ENCODE results near the gene HOXC6.

The HOXC6 gene

GRCh38 chr12:53990311-53991076 lies 37.7 kb upstream of the HOXC6 start:
- DNase-seq (ENCODE audit: low read depth in 2 of 2), result no peak

GRCh38 chr12:53991077-53991460 lies 37.2 kb upstream of the HOXC6 start:
- no peak for DNase-seq (ENCODE audit: low read depth in 2 of 2)

- no peak for DNase-seq (ENCODE audit: low read depth in 2 of 2)
These were observed 35.8 kb upstream of the HOXC6 start for GRCh38 chr12:53992377-53992889.

- no peak for DNase-seq (ENCODE audit: low read depth in 2 of 2)
These were observed 34.9 kb upstream of the HOXC6 start for GRCh38 chr12:53993162-53994008.

- DNase-seq (ENCODE audit: low read depth in 2 of 2), result no peak
These were observed 34.3 kb upstream of the HOXC6 start for GRCh38 chr12:53994009-53994263.

- no peak for DNase-seq (ENCODE audit: low read depth in 2 of 2)
These were observed 33.8 kb upstream of the HOXC6 start for GRCh38 chr12:53994264-53995001.

GRCh38 chr12:53995002-53995377 lies 33.2 kb upstream of the HOXC6 start:
- no peak for DNase-seq (ENCODE audit: low read depth in 2 of 2)

- DNase-seq (ENCODE audit: low read depth in 2 of 2), result no peak
These were observed 32.6 kb upstream of the HOXC6 start for GRCh38 chr12:53995378-53996239.

- DNase-seq (ENCODE audit: low read depth in 2 of 2), result no peak
These were observed 31.7 kb upstream of the HOXC6 start for GRCh38 chr12:53996240-53997203.

- no peak for DNase-seq (ENCODE audit: low read depth in 2 of 2)
These were observed 30.8 kb upstream of the HOXC6 start for GRCh38 chr12:53997204-53998109.

- no peak for DNase-seq (ENCODE audit: low read depth in 2 of 2)
These were observed 29.9 kb upstream of the HOXC6 start for GRCh38 chr12:53998110-53998899.

GRCh38 chr12:53998900-53999236 lies 29.4 kb upstream of the HOXC6 start:
- no peak for DNase-seq (ENCODE audit: low read depth in 2 of 2)

GRCh38 chr12:53999559-54000115 lies 28.6 kb upstream of the HOXC6 start:
- DNase-seq (ENCODE audit: low read depth in 2 of 2), result no peak

- DNase-seq (ENCODE audit: low read depth in 2 of 2), result no peak
These were observed 27.8 kb upstream of the HOXC6 start, which contains the start of gene HOXC9 for GRCh38 chr12:54000116-54001114. Gene HOXC9, plus strand, starts transcription at chr12:54000161. Its CDS starts 28 bp downstream, at chr12:54000189.

GRCh38 chr12:54001283-54002187 lies 26.7 kb upstream of the HOXC6 start:
- no peak for DNase-seq (ENCODE audit: low read depth in 2 of 2)

Measured in stimulated activated CD4-positive, alpha-beta T cell treated with anti-CD3 and anti-CD28 coated beads, Interleukin-4, amount 100 ng/mL, for 48 hours (primary cell).